GM18511 (cell line): ENCODE measurements around the gene ZNF396.

Experiments used
- ATAC-seq: cut with Tn5 transposase; IDR thresholded peaks from one replicate; pipeline ENCODE4 v1.9.1; 2021; ENCODE audit warnings: mild to moderate bottlenecking, moderate library complexity; ENCODE audit not compliant: unreplicated experiment

The ZNF396 gene

GRCh38 chr18:35343488-35343935 lies 33.6 kb downstream of the ZNF396 start:
- no peak for ATAC-seq

GRCh38 chr18:35337286-35337685 lies 39.9 kb downstream of the ZNF396 start:
- no peak for ATAC-seq

- no peak for ATAC-seq
Observed at GRCh38 chr18:35335866-35336265, 41.3 kb downstream of the ZNF396 start.

- no peak for ATAC-seq
Observed at GRCh38 chr18:35334821-35335220, 42.3 kb downstream of the ZNF396 start.

- no peak for ATAC-seq
Observed at GRCh38 chr18:35334212-35334611, 42.9 kb downstream of the ZNF396 start.

- no peak for ATAC-seq
Observed at GRCh38 chr18:35331367-35332087, 45.6 kb downstream of the ZNF396 start.

- no peak for ATAC-seq
Observed at GRCh38 chr18:35328868-35329267, 48.3 kb downstream of the ZNF396 start.

- ATAC-seq = no peak
Observed at GRCh38 chr18:35326695-35327387, 50.3 kb downstream of the ZNF396 start.

GRCh38 chr18:35324926-35325655 lies 52.0 kb downstream of the ZNF396 start:
- no peak for ATAC-seq

GRCh38 chr18:35322486-35323458 lies 54.4 kb downstream of the ZNF396 start:
- no peak for ATAC-seq
